Superior temporal gyrus (tissue), 1 donor: Measurements from ENCODE around the gene DOCK3.

Experiments used
- DNase-seq: peaks from one replicate; pipeline ENCODE4 v3.0.0-alpha.2; 2016; ENCODE audit errors: extremely low spot score

DOCK3 gene

GRCh38 chr3:51328206-51328605 is 653.5 kb downstream of the DOCK3 start:
- no peak for DNase-seq

DNA sequence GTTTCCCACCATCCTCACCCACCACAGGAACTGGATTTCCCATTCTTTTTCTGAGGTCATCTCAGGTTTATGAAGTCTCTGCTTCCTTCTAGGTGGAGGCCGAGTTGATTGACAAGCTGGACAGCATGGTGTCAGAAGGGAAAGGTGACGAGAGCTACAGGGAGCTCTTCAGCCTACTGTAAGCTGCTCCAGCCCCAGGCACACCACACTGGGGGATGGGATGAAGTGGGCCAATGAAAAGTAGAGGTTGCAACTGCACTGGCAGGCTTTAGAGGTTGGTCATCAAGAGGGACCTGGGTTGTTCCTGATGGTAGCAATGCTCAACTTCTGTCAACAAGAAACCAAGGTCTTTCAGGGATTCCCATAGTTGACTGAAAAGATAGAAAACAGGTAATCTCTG is 655.3 kb downstream of the DOCK3 start:
- no peak for DNase-seq

DNA sequence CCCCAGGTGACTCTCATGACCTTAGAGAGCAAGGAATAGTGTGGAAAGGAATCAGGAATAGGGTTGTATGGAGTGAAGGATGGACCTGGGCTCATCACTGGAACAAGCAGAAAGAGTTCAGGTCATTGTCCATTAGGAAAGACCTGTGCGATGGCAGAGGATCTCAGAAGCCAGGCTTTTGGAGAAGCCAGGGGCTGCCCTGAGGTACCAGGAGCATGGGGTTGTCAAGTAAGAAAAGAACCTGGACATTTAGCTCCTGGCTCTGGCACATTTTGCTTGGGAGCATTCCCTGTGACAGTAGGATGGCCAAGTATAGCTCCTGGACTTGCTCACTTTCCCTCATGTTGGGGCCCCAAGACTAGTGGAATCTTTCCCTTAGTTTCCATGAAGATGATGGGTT is 657.4 kb downstream of the DOCK3 start:
- DNase-seq, result no peak

GRCh38 chr3:51333021-51333420 is 658.3 kb downstream of the DOCK3 start:
- no peak for DNase-seq

- no peak for DNase-seq
Measured at GRCh38 chr3:51336261-51336660, 661.5 kb downstream of the DOCK3 start.

DNA sequence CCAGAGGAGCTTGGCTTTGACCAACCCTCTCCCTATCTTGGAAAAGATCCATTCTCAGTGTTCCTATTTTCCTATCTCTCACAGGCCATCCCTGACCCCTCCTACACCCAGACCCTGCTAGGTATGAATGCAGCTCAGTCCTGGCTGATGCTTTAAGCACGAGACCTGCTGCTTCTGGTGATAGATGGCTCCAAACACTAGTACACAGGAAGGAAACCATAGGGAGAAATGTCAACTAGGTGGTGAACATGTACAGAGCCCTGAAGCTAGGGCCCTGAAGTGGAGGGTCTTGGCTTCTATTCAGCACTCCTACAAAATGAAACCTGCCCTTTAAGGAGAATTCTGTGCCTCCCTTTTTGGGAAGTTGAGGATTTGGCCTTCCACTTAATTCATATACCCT is 662.9 kb downstream of the DOCK3 start:
- DNase-seq, result no peak

DNA sequence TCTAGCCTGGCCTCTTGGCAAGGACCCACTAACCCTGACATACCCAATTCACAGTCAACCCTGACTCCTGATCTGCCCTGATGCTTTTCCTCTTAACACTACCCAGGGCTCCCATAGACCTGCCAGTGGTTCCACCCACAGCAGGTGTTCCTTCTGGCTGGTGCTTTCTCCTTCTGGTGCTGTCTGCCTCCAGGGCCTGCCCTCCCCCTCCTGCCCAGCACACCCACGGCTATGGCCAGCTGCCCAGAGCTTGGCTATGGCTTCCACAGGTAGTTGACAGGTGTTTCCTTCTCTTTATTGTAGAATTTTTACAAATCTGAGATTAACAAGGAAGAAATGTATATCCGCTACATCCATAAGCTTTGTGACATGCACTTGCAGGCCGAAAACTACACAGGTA is 663.9 kb downstream of the DOCK3 start:
- no peak for DNase-seq

- DNase-seq, result peak; percentile 76
Measured at GRCh38 chr3:51340013-51340829, 665.5 kb downstream of the DOCK3 start.

GRCh38 chr3:51340989-51341636 is 666.4 kb downstream of the DOCK3 start:
- no peak for DNase-seq

- no peak for DNase-seq
Measured at GRCh38 chr3:51343918-51344687, 669.4 kb downstream of the DOCK3 start.

DNA sequence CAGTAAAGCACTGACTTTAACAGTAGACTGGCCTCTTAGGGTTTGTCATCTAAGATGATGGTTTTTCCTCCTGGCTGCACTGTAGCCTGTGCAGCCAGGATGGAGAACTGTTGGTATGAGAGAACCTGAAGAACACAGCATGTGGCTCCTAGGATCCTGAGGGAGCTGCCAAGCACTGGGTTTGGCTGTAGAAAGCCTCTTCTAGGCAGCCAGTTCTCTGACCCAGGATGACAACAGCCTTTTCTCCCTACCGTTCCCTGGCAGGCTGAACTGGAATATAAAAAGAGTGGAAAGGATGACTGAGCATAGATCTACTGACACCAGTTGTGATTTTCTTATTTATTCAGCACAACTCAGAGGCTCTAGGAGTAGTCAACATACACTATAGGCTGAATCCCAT is 676.0 kb downstream of the DOCK3 start:
- no peak for DNase-seq

GRCh38 chr3:51353131-51353530 is 678.4 kb downstream of the DOCK3 start:
- DNase-seq, result no peak

DNA sequence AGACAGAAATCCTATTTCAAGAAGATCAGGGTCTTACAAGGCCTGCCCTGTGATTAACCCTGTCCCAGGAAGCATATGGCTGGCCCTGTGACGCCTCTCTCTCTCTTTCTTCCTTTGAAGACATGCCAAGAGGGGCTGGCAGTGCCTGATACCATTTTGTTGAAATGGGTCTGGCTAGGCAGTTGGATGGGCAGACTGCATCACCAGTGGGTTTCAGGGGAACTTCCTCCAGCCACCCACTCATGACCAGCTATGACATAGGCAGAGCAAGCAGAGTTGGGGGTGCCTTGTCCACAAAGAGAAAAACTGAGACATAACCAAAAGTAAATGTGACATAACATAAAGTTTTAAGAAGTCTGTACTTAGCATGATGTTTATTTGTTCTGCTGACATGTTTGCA is 679.0 kb downstream of the DOCK3 start:
- no peak for DNase-seq

- DNase-seq, result no peak
Measured at GRCh38 chr3:51354172-51354571, 679.4 kb downstream of the DOCK3 start.

DNA sequence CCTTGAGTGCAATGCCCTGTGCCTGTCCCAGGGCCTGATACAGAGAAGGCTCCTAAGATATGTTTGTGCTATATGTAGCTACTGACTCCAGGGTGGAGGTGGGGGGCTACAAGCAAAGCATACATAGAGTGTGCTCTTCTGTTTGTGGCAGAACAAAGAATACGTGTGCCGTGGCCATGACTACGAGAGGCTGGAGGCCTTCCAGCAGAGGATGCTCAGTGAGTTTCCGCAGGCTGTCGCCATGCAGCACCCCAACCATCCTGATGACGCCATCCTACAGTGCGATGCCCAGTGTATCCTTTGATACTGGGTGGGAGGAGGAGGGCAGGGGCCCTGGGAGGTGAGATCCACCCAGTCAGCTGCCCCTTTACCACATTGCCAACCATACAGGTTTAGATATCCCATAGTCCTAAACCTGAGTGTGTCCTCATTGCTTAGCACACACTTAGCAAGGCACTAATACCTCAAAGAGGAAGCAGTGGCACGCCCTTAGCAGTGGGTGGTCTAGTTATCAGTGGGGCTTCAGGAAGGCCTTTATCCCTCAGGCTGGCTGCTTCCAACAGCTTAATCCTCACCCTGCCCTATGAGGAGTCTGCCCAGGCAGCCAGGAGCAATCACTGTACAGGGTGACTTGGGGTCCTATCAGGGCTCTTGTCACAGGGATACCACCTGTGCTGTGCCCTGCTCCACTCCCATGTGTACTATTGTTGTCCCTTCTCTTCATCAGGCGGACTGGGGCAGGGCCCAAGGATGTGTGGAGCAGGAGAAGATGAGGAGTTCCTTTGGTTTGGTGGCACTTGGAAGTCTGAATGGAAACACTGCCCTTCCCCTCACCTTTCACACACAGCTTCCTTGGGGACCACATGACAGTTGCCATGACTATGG is 680.2 kb downstream of the DOCK3 start:
- DNase-seq, result no peak

- no peak for DNase-seq
Measured at GRCh38 chr3:51355891-51356578, 681.3 kb downstream of the DOCK3 start.

GRCh38 chr3:51357856-51358255 is 683.1 kb downstream of the DOCK3 start:
- DNase-seq, result no peak

DNA sequence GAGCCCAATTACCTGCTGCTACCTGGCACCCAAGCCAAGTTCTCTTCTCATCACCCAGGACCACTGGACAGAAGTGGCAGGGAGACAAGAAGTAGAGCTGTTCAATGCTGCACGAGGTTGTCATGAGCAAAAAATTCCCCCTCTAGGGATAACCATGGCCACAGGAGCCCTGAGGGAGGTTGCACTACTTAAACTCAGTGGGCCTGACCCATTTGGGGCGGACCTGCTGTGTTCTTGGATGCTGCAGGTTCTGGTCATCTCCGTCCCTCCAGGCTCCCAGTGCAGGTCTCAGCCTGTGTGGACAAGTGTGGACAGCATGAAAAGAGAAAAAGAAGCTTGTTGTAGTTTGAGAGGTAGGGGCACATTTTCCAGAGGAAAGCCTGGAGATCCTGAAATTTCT is 684.3 kb downstream of the DOCK3 start:
- no peak for DNase-seq

- DNase-seq, result no peak
Measured at GRCh38 chr3:51360806-51361205, 686.1 kb downstream of the DOCK3 start.

- no peak for DNase-seq
Measured at GRCh38 chr3:51361746-51362145, 687.0 kb downstream of the DOCK3 start.

GRCh38 chr3:51362476-51362875 is 687.7 kb downstream of the DOCK3 start:
- DNase-seq, result no peak
